ENCODE results near the gene BTBD9. TPM values are rescaled to one million over a fixed set of nuclear protein-coding genes. Genes with fewer than 3 reads are reported as not detected.
"Not testable (repeated sequence)": the region's sequence is repeated elsewhere in the genome, so short reads cannot be mapped to it uniquely, and the experiment has no call there.

BTBD9 gene
- total and polyA plus RNA-seq, 5 donors from 2014 or later, result 11.6 to 79.7 (median 16.7) TPM

DNA sequence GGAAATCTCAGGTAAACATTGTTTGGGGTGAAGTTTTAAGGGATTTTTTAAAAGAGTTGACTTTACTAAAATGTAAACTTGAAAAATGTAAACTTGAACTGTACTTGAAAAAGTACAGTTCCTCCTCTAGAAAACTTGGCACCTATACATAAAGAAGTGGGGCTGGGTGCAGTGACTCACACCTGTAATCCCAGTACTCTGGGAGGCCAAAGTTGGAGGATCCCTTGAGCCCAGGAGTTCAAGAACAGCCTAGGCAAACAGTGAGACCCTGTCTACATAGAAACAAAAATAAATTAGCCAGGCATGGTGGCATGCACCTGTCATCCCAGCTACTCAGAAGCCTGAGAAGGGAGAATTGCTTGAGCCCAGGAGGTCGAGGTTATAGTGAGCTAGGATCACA, 7.2 kb downstream of the BTBD9 start:
- H3K27me3 Mint-ChIP-seq, result no peaks in the 10 kb centered on the region
- H3K4me1 Mint-ChIP-seq, result peaks cover 43 to 60% (median 49%) of the 10 kb centered on the region in 4 donors
- peaks cover 12% of the 10 kb centered on the region for H3K4me1 ChIP-seq (ENCODE audit: control insufficient read depth, insufficient read depth, low read length, poor library complexity, severe bottlenecking)
- H3K36me3 Mint-ChIP-seq, result peaks cover 3% of the 10 kb centered on the region
- H3K4me3 ChIP-seq (ENCODE audit: low read depth, low read length), result no peak overlapping the region
- peaks cover 0 to 1% (median 0%) of the 10 kb centered on the region in 7 donors for H3K9me3 Mint-ChIP-seq
- DNase-seq (no peak), ATAC-seq (ENCODE audit: low read depth in 2 of 2) (no peak)
- no peak overlapping the region for H3K27ac Mint-ChIP-seq
- H3K27me3 ChIP-seq (ENCODE audit: control insufficient read depth, insufficient read depth, low read length), result no peaks in the 10 kb centered on the region
- H3K9me3 ChIP-seq (ENCODE audit: control insufficient read depth in 2 of 2, low read length in 2 of 2), result no peaks in the 10 kb centered on the region
- no peaks in the 10 kb centered on the region for H3K36me3 ChIP-seq (ENCODE audit: control insufficient read depth, insufficient read depth, low read length)
- no peak overlapping the region for H3K27ac ChIP-seq (ENCODE audit: insufficient read depth, low read length, poor library complexity, severe bottlenecking)
- no peak overlapping the region for H3K4me3 Mint-ChIP-seq

DNA sequence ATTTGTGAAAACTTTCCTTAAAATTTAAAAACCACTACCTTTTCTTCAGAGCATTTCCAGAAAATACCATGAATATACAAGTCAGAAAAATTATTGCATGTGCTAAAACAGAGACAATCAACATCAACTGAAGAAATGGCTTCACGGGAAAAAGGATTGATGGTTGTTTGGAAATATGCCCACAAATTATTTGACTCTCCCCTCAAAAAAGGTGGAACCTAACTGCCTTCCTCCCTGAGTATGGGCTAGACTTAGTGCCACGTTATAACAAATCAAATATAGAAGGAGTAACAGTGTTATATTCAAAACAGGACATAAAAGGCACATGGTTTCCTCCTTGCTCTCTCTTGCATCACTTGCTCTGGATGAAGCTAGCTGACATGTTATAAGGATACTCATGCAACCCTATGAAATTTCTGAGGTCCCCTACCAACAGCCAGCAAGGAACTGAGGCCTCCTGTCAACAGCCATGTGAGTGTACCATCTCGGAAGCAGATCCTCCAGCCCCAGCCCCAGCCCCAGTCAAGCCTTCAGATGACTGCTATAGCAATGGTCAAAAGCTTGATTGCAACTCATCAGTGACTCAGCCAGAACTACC, 8.4 kb downstream of the BTBD9 start:
- Mint-ChIP-seq H3K9me3 (peaks cover 0 to 1% (median 0%) of the 10 kb centered on the region in 7 donors), H3K4me3 (no peak overlapping the region), H3K36me3 (peaks cover 7% of the 10 kb centered on the region), H3K4me1 (peaks cover 40 to 60% (median 46%) of the 10 kb centered on the region in 4 donors), H3K27me3 (no peaks in the 10 kb centered on the region), H3K27ac (no peak overlapping the region)
- Histone ChIP-seq H3K36me3 (ENCODE audit: control insufficient read depth, insufficient read depth, low read length) (no peaks in the 10 kb centered on the region), H3K27ac (ENCODE audit: insufficient read depth, low read length, poor library complexity, severe bottlenecking) (no peak overlapping the region), H3K27me3 (ENCODE audit: control insufficient read depth, insufficient read depth, low read length) (no peaks in the 10 kb centered on the region), H3K4me1 (ENCODE audit: control insufficient read depth, insufficient read depth, low read length, poor library complexity, severe bottlenecking) (peaks cover 12% of the 10 kb centered on the region), H3K9me3 (ENCODE audit: control insufficient read depth in 2 of 2, low read length in 2 of 2) (no peaks in the 10 kb centered on the region), H3K4me3 (ENCODE audit: low read depth, low read length) (no peak overlapping the region)
- DNase-seq, result no peak
- ATAC-seq (ENCODE audit: low read depth in 2 of 2), result no peak

DNA sequence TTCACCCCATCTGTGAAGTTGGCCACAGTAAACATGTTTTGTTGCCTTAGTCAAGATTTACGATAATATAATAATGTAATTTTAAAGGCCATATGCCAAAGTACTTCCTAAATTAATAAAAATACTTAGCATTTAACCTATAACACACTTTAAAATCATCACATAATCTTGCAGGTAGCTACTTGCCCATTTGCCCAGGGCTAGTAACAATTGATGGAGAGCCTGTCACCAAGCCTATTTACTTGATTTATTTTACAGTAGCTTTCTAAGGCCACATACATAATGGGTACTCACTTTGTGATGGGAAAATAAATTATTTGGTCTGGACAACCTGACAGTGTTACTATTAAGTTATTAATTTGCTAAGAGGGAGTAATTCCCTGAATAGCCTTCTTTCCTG, 14.5 kb downstream of the BTBD9 start:
- Mint-ChIP-seq H3K27ac (no peak overlapping the region), H3K4me1 (peaks cover 28 to 63% (median 37%) of the 10 kb centered on the region in 4 donors), H3K36me3 (peaks cover 7% of the 10 kb centered on the region)

DNA sequence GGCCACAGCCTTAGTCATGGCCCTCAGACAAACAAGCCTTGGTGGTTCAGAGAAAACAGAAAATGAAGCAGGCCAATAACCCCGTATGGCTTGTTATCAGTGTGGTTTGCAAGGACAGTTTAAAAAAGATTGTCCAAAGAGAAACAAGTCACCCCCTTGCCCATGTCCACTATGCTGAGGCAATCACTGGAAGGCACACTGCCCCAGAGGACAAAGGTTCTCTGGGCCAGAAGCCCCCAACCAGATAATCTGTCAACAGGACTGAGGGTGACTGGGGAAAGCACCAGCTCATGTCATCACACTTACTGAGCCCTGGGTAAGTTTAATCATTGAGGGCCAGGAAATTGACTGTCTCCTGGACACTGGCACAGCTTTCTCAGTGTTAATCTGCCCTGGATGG, 20.4 kb downstream of the BTBD9 start:
- H3K9me3 ChIP-seq (ENCODE audit: control insufficient read depth in 2 of 2, low read length in 2 of 2); H3K4me3 ChIP-seq (ENCODE audit: low read depth, low read length); DNase-seq; H3K27ac ChIP-seq (ENCODE audit: insufficient read depth, low read length, poor library complexity, severe bottlenecking); H3K4me1 ChIP-seq (ENCODE audit: control insufficient read depth, insufficient read depth, low read length, poor library complexity, severe bottlenecking); ATAC-seq (ENCODE audit: low read depth in 2 of 2); H3K9me3 Mint-ChIP-seq; H3K36me3 ChIP-seq (ENCODE audit: control insufficient read depth, insufficient read depth, low read length); H3K27me3 ChIP-seq (ENCODE audit: control insufficient read depth, insufficient read depth, low read length); H3K27me3 Mint-ChIP-seq; H3K36me3 Mint-ChIP-seq; H3K4me3 Mint-ChIP-seq: not testable (repeated sequence)
- Mint-ChIP-seq H3K4me1 (peaks cover 7 to 44% (median 27%) of the 10 kb centered on the region in 4 donors), H3K27ac (peak overlapping the region in 1 of 3 donors; percentile 33)

More for the DNA sequence above, 14.5 kb downstream of the BTBD9 start:
- Mint-ChIP-seq H3K9me3 (no peaks in the 10 kb centered on the region), H3K27me3 (no peaks in the 10 kb centered on the region), H3K4me3 (no peak overlapping the region)
- H3K27me3 ChIP-seq (ENCODE audit: control insufficient read depth, insufficient read depth, low read length), result no peaks in the 10 kb centered on the region
- no peak for DNase-seq
- H3K4me3 ChIP-seq (ENCODE audit: low read depth, low read length), result no peak overlapping the region
- H3K4me1 ChIP-seq (ENCODE audit: control insufficient read depth, insufficient read depth, low read length, poor library complexity, severe bottlenecking), result no peaks in the 10 kb centered on the region
- H3K36me3 ChIP-seq (ENCODE audit: control insufficient read depth, insufficient read depth, low read length), result no peaks in the 10 kb centered on the region
- H3K27ac ChIP-seq (ENCODE audit: insufficient read depth, low read length, poor library complexity, severe bottlenecking), result no peak overlapping the region
- no peak for ATAC-seq (ENCODE audit: low read depth in 2 of 2)
- no peaks in the 10 kb centered on the region for H3K9me3 ChIP-seq (ENCODE audit: control insufficient read depth in 2 of 2, low read length in 2 of 2)

DNA sequence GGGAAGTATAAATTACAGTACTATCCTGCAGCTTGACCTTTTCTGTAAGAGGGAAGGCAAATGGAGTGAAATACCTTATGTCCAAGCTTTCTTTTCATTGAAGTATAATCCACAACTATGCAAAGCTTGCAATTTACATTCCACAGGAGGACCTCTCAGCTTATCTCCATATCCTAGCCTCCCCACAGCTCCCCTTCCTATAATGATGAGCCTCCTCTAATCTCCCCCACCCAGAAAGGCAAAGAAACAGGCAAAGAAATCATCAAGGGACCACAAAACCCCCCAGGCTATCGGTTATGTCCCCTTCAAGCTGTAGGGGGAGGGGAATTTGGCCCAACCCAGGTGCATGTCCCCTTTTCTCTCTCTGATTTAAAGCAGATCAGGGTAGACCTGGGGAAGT, 21.4 kb downstream of the BTBD9 start:
- not testable (repeated sequence) for H3K27ac Mint-ChIP-seq
- H3K4me1 Mint-ChIP-seq, result peaks cover 5 to 40% (median 26%) of the 10 kb centered on the region in 4 donors

DNA sequence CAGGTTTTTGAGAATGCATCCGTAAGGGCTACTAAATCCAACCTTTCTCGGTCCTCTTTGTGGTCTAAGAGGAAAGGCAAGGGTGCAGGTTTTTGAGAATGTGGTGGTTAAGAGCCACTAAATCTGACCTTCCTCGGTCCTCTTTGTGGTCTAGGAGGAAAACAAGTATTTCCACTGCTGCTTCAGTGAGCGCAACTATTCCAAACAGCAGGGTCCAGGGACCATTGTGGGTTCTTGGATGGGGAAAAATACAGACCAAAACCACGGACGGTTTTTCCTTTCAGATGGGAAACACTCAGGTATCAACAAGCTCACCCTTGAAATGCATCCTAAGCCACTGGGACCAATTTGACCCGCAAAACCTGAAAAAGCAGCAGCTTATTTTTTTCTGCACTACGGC, 21.9 kb downstream of the BTBD9 start:
- H3K27me3 ChIP-seq (ENCODE audit: control insufficient read depth, insufficient read depth, low read length), result no peaks in the 10 kb centered on the region
- H3K4me1 Mint-ChIP-seq, result peaks cover under 1 to 35% (median 24%) of the 10 kb centered on the region in 4 donors
- no peaks in the 10 kb centered on the region for H3K9me3 ChIP-seq (ENCODE audit: control insufficient read depth in 2 of 2, low read length in 2 of 2)
- H3K4me3 Mint-ChIP-seq, result no peak overlapping the region
- H3K27ac ChIP-seq (ENCODE audit: insufficient read depth, low read length, poor library complexity, severe bottlenecking), result no peak overlapping the region
- H3K36me3 Mint-ChIP-seq, result no peaks in the 10 kb centered on the region
- DNase-seq, result no peak
- H3K36me3 ChIP-seq (ENCODE audit: control insufficient read depth, insufficient read depth, low read length), result no peaks in the 10 kb centered on the region
- H3K27me3 Mint-ChIP-seq, result no peaks in the 10 kb centered on the region
- no peaks in the 10 kb centered on the region for H3K9me3 Mint-ChIP-seq
- H3K4me1 ChIP-seq (ENCODE audit: control insufficient read depth, insufficient read depth, low read length, poor library complexity, severe bottlenecking), result no peaks in the 10 kb centered on the region
- no peak overlapping the region for H3K27ac Mint-ChIP-seq
- H3K4me3 ChIP-seq (ENCODE audit: low read depth, low read length), result no peak overlapping the region
- no peak for ATAC-seq (ENCODE audit: low read depth in 2 of 2)

More for the DNA sequence above, 21.4 kb downstream of the BTBD9 start:
- not testable (repeated sequence) for ATAC-seq (ENCODE audit: low read depth in 2 of 2); H3K4me1 ChIP-seq (ENCODE audit: control insufficient read depth, insufficient read depth, low read length, poor library complexity, severe bottlenecking); H3K4me3 Mint-ChIP-seq; H3K27me3 Mint-ChIP-seq; H3K9me3 ChIP-seq (ENCODE audit: control insufficient read depth in 2 of 2, low read length in 2 of 2); H3K27ac ChIP-seq (ENCODE audit: insufficient read depth, low read length, poor library complexity, severe bottlenecking); DNase-seq; H3K4me3 ChIP-seq (ENCODE audit: low read depth, low read length); H3K36me3 Mint-ChIP-seq; H3K36me3 ChIP-seq (ENCODE audit: control insufficient read depth, insufficient read depth, low read length); H3K9me3 Mint-ChIP-seq; H3K27me3 ChIP-seq (ENCODE audit: control insufficient read depth, insufficient read depth, low read length)

DNA sequence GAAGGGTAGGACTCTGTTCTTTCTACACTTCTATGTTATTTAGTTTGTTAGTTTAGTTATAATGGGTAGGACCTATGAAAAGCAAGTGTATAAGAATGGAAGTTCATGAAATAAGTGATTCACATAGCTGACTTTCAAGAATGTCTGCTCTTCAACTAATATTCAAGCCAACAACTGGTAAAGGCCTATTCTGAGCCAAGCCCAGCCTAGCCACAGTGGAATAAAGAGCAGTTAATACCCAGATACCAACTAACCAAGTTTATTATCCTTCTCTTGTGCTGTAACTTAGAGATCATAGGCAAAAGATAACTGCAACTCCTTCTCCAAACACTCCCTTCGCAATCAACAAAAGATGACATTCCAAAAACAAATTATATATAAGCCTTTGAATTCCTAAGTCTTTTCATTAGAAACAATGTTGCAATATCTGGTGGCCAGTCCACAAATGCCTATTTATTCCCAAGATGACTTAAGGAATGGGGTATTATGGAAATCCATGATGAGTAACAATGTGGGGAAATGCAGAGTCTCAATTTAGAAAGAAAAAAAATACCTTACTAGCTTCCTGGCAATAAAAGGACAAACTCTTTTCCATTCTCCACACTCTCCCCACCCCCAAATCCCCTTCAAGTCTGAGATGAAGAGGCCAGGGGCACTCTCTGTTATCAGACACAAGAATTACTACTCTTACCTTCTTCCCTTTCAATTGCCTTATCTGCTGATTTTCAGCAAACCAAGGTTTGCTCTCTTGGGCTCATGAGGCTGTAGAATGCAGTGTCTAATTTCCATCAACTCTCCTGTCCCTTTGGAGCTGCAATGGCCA, 27.4 kb downstream of the BTBD9 start:
- Histone ChIP-seq H3K36me3 (ENCODE audit: control insufficient read depth, insufficient read depth, low read length) (no peaks in the 10 kb centered on the region), H3K27ac (ENCODE audit: insufficient read depth, low read length, poor library complexity, severe bottlenecking) (no peak overlapping the region), H3K4me1 (ENCODE audit: control insufficient read depth, insufficient read depth, low read length, poor library complexity, severe bottlenecking) (no peaks in the 10 kb centered on the region), H3K4me3 (ENCODE audit: low read depth, low read length) (no peak overlapping the region), H3K27me3 (ENCODE audit: control insufficient read depth, insufficient read depth, low read length) (no peaks in the 10 kb centered on the region), H3K9me3 (ENCODE audit: control insufficient read depth in 2 of 2, low read length in 2 of 2) (no peaks in the 10 kb centered on the region)
- H3K27ac Mint-ChIP-seq, result no peak overlapping the region
- peaks cover 7% of the 10 kb centered on the region for H3K36me3 Mint-ChIP-seq
- ATAC-seq (ENCODE audit: low read depth in 2 of 2) (no peak), DNase-seq (no peak)
- H3K9me3 Mint-ChIP-seq, result peaks cover 0 to 2% (median 0%) of the 10 kb centered on the region in 7 donors
- H3K4me1 Mint-ChIP-seq, result peaks cover 19 to 45% (median 28%) of the 10 kb centered on the region in 4 donors
- no peaks in the 10 kb centered on the region for H3K27me3 Mint-ChIP-seq
- H3K4me3 Mint-ChIP-seq, result no peak overlapping the region

Measured in CD4-positive, CD25-positive, alpha-beta regulatory T cell (primary cell).